HepG2 (cell line): ENCODE results near the gene RPRD2. TPM values are rescaled to one million over a fixed set of nuclear protein-coding genes. Genes with fewer than 3 reads are reported as not detected.

Experiments
- AHR ChIP-seq: IDR thresholded peaks from 2 replicates; pipeline ENCODE4 v1.6.1; 2018; ENCODE audit warnings: missing genetic modification reagents, missing compliant biosample characterization
- GATA4 ChIP-seq: sonication (generic); IDR thresholded peaks from 2 replicates; pipeline ENCODE4 v1.6.1; 2016; ENCODE audit warnings: antibody characterized with exemption, low read depth, borderline replicate concordance
- HOXA9 ChIP-seq: sonication (generic); formaldehyde crosslinking; IDR thresholded peaks from 2 replicates; pipeline ENCODE4 v1.8.1; 2022; ENCODE audit warnings: missing genetic modification reagents, mild to moderate bottlenecking, moderate library complexity, borderline replicate concordance
- ISX ChIP-seq: sonication (generic); formaldehyde crosslinking; conservative IDR thresholded peaks from 2 replicates; pipeline ENCODE4 v1.5.0; 2020; ENCODE audit warnings: missing genetic modification reagents
- MBNL3 ChIP-seq: fragments of 250-450 bp; sonication (Bioruptor Pico); conservative IDR thresholded peaks from 2 replicates; pipeline ENCODE4 v1.8.0; 2022; ENCODE audit warnings: mild to moderate bottlenecking, inconsistent platforms
- PHF5A ChIP-seq: IDR thresholded peaks from one replicate; pipeline ENCODE4 v1.6.1; 2018; ENCODE audit warnings: low read depth, missing genetic modification reagents; ENCODE audit not compliant: unreplicated experiment
- RBM39 ChIP-seq: fragments of 200-400 bp; formaldehyde crosslinking; IDR thresholded peaks from one replicate; pipeline ENCODE4 v1.6.1; 2018; ENCODE audit warnings: antibody characterized with exemption, mild to moderate bottlenecking, low read depth, low read length; ENCODE audit not compliant: poor library complexity, severe bottlenecking
- SALL1 ChIP-seq: sonication (generic); formaldehyde crosslinking; IDR thresholded peaks from 2 replicates; pipeline ENCODE4 v1.8.0; 2022; ENCODE audit warnings: mild to moderate bottlenecking, missing genetic modification reagents
- SKI ChIP-seq: fragments of 450-650 bp; IDR thresholded peaks from one replicate; pipeline ENCODE4 v1.6.1; 2018; ENCODE audit warnings: mild to moderate bottlenecking; ENCODE audit not compliant: partially characterized antibody
- ZNF124 ChIP-seq: sonication (generic); formaldehyde crosslinking; IDR thresholded peaks from 2 replicates; pipeline ENCODE4 v1.4.0; 2020; ENCODE audit warnings: missing genetic modification reagents
- ZNF251 ChIP-seq: sonication (generic); formaldehyde crosslinking; IDR thresholded peaks from 2 replicates; pipeline ENCODE4 v1.9.0; 2021; ENCODE audit warnings: mild to moderate bottlenecking, missing genetic modification reagents
- ZNF468 ChIP-seq: sonication (generic); formaldehyde crosslinking; IDR thresholded peaks from 2 replicates; pipeline ENCODE4 v1.8.0; 2022; ENCODE audit warnings: mild to moderate bottlenecking, moderate library complexity, missing genetic modification reagents
- ZNF7 ChIP-seq: IDR thresholded peaks from 2 replicates; pipeline ENCODE4 v1.6.1; 2016; ENCODE audit warnings: missing biosample characterization, missing genetic modification reagents
- polyA plus RNA-seq, 8 experiments: library from polyadenylated mRNA; depleted of rRNA in 3 of 8; stranded (reverse) in 7 of 8; unstranded in 1 of 8; fragments of >200 nt; fragmentation: Illumina TruSeq in 4 of 8; extraction: Trizol in 4 of 8; gene quantifications; 2 replicates each; pipeline versions ENCODE4 v1.2.1 to v1.2.3, GENCODE V29; 2011 to 2016; ENCODE audit warnings: low read depth in 4 of 8, missing spikeins in 1 of 8, mixed read lengths in 1 of 8; ENCODE audit not compliant: insufficient read depth in 1 of 8
- total RNA-seq, 5 experiments: library from RNA; depleted of rRNA; stranded (reverse); fragments of >200 nt; fragmentation: Illumina TruSeq; extraction: Trizol; gene quantifications; 2 replicates each; pipeline ENCODE4 v1.2.3, GENCODE V29; 2016; ENCODE audit warnings: low read depth in 1 of 5
- TF ChIP-seq, protein P1 (sequence below): sonication (generic); formaldehyde crosslinking; IDR thresholded peaks from 2 replicates; pipeline ENCODE4 v1.4.0; 2020; ENCODE audit warnings: missing genetic modification reagents, borderline replicate concordance
- TF ChIP-seq, protein P2 (sequence below): fragments of 450-650 bp; IDR thresholded peaks from 2 replicates; pipeline ENCODE4 v1.6.1; 2017; ENCODE audit warnings: mild to moderate bottlenecking
- TF ChIP-seq, protein P3 (sequence below): sonication (generic); formaldehyde crosslinking; IDR thresholded peaks from 2 replicates; pipeline ENCODE4 v1.9.0; 2021; ENCODE audit warnings: missing genetic modification reagents, borderline replicate concordance
- TF ChIP-seq, protein P4 (sequence below): sonication (generic); formaldehyde crosslinking; IDR thresholded peaks from 2 replicates; pipeline ENCODE4 v1.4.0; 2020; ENCODE audit warnings: mild to moderate bottlenecking, missing genetic modification reagents

The RPRD2 gene
- total and polyA plus RNA-seq, 2 of the 13 experiments (the other 11 are each of a cell fraction or from before 2014, with no cell fraction given) = 8.0 to 8.9 TPM

DNA sequence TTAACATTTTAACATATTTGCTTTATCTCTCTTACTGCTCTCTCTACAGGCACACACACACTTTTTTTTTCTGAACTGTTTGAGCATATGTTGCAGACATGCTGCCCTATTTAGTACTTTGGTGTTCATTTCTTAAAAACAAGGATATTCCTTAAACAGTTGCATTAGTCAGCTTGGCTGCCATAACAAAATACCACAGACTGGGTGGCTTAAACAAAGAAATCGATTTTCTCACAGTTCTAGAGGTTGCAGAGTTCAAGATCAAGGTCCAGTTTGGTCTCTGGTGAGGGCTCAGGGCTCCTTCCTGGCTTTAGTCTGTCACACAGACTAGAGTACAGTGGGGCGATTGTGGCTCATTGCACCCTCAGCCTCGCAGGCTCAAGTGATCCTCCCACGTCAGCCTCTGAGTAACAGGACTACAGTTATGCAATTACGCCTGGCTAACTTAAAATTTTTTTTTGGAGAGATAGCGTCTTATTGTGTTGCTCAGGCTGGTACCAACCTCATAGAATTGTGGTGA, 46.7 kb downstream of the RPRD2 start (continued):
- TF ChIP-seq HOXA9 (CRISPR knock-in tag) = no peak
- no peak for TF ChIP-seq ZNF124
- no peak for TF ChIP-seq PHF5A (CRISPR knock-in tag)
- TF ChIP-seq, protein P1, sequence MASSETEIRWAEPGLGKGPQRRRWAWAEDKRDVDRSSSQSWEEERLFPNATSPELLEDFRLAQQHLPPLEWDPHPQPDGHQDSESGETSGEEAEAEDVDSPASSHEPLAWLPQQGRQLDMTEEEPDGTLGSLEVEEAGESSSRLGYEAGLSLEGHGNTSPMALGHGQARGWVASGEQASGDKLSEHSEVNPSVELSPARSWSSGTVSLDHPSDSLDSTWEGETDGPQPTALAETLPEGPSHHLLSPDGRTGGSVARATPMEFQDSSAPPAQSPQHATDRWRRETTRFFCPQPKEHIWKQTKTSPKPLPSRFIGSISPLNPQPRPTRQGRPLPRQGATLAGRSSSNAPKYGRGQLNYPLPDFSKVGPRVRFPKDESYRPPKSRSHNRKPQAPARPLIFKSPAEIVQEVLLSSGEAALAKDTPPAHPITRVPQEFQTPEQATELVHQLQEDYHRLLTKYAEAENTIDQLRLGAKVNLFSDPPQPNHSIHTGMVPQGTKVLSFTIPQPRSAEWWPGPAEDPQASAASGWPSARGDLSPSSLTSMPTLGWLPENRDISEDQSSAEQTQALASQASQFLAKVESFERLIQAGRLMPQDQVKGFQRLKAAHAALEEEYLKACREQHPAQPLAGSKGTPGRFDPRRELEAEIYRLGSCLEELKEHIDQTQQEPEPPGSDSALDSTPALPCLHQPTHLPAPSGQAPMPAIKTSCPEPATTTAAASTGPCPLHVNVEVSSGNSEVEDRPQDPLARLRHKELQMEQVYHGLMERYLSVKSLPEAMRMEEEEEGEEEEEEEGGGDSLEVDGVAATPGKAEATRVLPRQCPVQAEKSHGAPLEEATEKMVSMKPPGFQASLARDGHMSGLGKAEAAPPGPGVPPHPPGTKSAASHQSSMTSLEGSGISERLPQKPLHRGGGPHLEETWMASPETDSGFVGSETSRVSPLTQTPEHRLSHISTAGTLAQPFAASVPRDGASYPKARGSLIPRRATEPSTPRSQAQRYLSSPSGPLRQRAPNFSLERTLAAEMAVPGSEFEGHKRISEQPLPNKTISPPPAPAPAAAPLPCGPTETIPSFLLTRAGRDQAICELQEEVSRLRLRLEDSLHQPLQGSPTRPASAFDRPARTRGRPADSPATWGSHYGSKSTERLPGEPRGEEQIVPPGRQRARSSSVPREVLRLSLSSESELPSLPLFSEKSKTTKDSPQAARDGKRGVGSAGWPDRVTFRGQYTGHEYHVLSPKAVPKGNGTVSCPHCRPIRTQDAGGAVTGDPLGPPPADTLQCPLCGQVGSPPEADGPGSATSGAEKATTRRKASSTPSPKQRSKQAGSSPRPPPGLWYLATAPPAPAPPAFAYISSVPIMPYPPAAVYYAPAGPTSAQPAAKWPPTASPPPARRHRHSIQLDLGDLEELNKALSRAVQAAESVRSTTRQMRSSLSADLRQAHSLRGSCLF = no peak
- TF ChIP-seq, protein P2, sequence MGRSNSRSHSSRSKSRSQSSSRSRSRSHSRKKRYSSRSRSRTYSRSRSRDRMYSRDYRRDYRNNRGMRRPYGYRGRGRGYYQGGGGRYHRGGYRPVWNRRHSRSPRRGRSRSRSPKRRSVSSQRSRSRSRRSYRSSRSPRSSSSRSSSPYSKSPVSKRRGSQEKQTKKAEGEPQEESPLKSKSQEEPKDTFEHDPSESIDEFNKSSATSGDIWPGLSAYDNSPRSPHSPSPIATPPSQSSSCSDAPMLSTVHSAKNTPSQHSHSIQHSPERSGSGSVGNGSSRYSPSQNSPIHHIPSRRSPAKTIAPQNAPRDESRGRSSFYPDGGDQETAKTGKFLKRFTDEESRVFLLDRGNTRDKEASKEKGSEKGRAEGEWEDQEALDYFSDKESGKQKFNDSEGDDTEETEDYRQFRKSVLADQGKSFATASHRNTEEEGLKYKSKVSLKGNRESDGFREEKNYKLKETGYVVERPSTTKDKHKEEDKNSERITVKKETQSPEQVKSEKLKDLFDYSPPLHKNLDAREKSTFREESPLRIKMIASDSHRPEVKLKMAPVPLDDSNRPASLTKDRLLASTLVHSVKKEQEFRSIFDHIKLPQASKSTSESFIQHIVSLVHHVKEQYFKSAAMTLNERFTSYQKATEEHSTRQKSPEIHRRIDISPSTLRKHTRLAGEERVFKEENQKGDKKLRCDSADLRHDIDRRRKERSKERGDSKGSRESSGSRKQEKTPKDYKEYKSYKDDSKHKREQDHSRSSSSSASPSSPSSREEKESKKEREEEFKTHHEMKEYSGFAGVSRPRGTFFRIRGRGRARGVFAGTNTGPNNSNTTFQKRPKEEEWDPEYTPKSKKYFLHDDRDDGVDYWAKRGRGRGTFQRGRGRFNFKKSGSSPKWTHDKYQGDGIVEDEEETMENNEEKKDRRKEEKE = no peak
- TF ChIP-seq, protein P3, sequence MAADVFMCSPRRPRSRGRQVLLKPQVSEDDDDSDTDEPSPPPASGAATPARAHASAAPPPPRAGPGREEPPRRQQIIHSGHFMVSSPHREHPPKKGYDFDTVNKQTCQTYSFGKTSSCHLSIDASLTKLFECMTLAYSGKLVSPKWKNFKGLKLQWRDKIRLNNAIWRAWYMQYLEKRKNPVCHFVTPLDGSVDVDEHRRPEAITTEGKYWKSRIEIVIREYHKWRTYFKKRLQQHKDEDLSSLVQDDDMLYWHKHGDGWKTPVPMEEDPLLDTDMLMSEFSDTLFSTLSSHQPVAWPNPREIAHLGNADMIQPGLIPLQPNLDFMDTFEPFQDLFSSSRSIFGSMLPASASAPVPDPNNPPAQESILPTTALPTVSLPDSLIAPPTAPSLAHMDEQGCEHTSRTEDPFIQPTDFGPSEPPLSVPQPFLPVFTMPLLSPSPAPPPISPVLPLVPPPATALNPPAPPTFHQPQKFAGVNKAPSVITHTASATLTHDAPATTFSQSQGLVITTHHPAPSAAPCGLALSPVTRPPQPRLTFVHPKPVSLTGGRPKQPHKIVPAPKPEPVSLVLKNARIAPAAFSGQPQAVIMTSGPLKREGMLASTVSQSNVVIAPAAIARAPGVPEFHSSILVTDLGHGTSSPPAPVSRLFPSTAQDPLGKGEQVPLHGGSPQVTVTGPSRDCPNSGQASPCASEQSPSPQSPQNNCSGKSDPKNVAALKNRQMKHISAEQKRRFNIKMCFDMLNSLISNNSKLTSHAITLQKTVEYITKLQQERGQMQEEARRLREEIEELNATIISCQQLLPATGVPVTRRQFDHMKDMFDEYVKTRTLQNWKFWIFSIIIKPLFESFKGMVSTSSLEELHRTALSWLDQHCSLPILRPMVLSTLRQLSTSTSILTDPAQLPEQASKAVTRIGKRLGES (CRISPR knock-in tag) = no peak
- no peak; the same call in 1 of the 2 replicates for TF ChIP-seq AHR (CRISPR knock-in tag)
- TF ChIP-seq MBNL3 (CRISPR knock-in tag) = no peak
- no peak for TF ChIP-seq ZNF251 (CRISPR knock-in tag)
- no peak for TF ChIP-seq ZNF7 (CRISPR knock-in tag)
- no peak for TF ChIP-seq ISX (CRISPR knock-in tag)
- TF ChIP-seq ZNF468 (CRISPR knock-in tag) = no peak
- peak; percentile 92 for TF ChIP-seq SALL1 (CRISPR knock-in tag)
- no peak for TF ChIP-seq RBM39
- TF ChIP-seq GATA4 = no peak
- TF ChIP-seq, protein P4, sequence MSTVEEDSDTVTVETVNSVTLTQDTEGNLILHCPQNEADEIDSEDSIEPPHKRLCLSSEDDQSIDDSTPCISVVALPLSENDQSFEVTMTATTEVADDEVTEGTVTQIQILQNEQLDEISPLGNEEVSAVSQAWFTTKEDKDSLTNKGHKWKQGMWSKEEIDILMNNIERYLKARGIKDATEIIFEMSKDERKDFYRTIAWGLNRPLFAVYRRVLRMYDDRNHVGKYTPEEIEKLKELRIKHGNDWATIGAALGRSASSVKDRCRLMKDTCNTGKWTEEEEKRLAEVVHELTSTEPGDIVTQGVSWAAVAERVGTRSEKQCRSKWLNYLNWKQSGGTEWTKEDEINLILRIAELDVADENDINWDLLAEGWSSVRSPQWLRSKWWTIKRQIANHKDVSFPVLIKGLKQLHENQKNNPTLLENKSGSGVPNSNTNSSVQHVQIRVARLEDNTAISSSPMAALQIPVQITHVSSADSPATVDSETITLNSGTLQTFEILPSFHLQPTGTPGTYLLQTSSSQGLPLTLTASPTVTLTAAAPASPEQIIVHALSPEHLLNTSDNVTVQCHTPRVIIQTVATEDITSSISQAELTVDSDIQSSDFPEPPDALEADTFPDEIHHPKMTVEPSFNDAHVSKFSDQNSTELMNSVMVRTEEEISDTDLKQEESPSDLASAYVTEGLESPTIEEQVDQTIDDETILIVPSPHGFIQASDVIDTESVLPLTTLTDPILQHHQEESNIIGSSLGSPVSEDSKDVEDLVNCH (CRISPR knock-in tag) = no peak
- peak; percentile 100 for TF ChIP-seq SKI
